NB4 (cell line): Measurements from ENCODE around the gene CYP4V2.

Experiments
- DNase-seq: peaks from one replicate; pipeline ENCODE4 v3.0.0; 2010; ENCODE audit warnings: low read depth
- H3K4me3 ChIP-seq: one replicate; pipeline ENCODE4 v1.5.1; 2011; ENCODE audit warnings: mild to moderate bottlenecking, low read depth, low read length, moderate library complexity
- CTCF ChIP-seq: IDR thresholded peaks from one replicate; pipeline ENCODE4 v1.5.1; 2012; ENCODE audit warnings: low read depth, low read length
- MAX ChIP-seq: IDR thresholded peaks from 2 replicates; pipeline ENCODE4 v1.6.1; 2011; ENCODE audit warnings: low read depth, low read length
- MYC ChIP-seq: IDR thresholded peaks from 2 replicates; pipeline ENCODE4 v1.6.1; 2011; ENCODE audit warnings: low read depth, low read length
- POLR2A ChIP-seq: IDR thresholded peaks from 2 replicates; pipeline ENCODE4 v1.6.1; 2011; ENCODE audit warnings: mild to moderate bottlenecking; ENCODE audit not compliant: insufficient read length; ENCODE audit errors: extremely low read depth

The CYP4V2 gene

DNA sequence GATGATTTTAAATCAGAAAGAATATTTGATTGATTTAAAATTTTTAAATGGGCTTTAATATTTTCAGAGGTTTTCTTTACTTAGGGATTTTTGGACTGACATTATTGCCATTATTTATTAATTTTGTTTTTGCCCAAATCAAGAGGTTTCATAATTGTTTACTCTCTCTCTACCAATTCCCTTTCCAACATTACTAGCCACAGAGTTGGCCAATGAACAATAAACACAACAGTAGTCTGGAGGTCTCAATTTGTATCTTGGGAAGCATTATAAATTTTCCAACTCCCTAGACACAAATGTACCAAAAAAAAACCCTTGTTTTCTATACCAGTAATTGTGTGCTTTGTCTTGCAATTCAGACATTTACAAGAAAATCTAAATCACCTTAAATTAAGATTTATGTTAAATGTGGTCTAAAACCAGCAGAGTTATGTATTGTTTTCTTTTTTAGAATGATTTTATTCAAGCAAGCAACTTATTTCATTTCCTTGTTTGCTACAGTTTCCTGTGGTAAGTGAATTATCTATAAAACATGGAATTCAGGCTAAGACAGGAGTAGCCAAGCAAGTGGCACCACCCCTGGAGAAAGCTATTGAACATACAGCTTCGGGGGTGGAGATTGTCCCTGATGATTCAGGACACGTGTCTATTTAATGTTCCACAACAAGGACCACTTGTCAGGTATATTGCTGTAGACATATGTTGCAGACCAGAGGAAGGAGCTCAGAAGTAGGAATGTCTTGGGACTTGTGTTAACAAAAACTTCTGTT is 36.6 kb downstream of the CYP4V2 start:
- TF ChIP-seq MAX, result no peak
- TF ChIP-seq MYC, result no peak
- TF ChIP-seq CTCF, result no peak
- no peak for TF ChIP-seq POLR2A
- DNase-seq, result no peak
- no peak overlapping the region for H3K4me3 ChIP-seq

- TF ChIP-seq CTCF, result no peak
- no peak for TF ChIP-seq MAX
- no peak for TF ChIP-seq POLR2A
- TF ChIP-seq MYC, result no peak
- no peak for DNase-seq
- no peak overlapping the region for H3K4me3 ChIP-seq
Observed at GRCh38 chr4:186228514-186228894, 37.1 kb downstream of the CYP4V2 start.

DNA sequence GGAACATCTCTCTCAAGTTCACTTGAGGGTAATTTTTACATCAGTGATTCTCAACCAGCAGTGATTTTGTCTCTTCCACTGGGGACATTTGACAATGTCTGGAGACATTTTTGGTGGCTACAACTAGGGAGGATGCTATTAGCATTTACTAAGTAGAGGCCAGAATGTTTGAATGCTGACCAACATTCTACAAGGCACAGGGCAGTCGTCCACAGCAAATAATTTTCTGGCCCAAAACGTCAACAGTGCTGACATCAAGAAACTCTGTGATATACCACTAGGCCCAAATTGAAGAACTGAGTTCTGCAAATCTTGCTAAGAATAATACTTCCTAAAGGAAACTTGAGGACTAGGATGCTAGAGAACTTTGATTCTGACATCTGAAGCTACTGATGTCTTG is 43.0 kb downstream of the CYP4V2 start:
- TF ChIP-seq MYC (no peak), MAX (no peak), POLR2A (no peak), CTCF (no peak)
- no peak overlapping the region for H3K4me3 ChIP-seq
- no peak for DNase-seq

GRCh38 chr4:186236126-186236525 is 44.8 kb downstream of the CYP4V2 start:
- no peak for TF ChIP-seq MYC
- TF ChIP-seq MAX, result no peak
- TF ChIP-seq POLR2A, result no peak
- no peak for TF ChIP-seq CTCF
- DNase-seq, result no peak

DNA sequence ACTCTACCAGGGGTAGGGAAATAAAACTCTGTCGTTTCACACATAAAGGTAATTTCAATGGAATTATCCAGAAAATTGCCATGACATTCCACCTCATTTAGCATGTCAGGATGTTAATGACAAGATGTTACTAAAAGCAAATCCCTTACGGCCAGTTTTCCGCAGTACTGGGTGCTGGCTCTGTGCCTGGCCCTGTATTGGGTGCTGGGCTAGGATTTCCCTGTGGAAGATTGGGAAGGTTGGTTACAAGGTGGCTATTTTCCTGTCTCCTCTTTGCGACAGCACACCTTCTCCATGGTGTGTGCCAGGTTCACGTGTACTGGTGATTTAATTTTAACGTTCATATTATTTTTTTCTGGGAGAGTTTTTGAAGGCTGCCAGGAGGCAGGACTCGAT is 49.1 kb downstream of the CYP4V2 start:
- no peak overlapping the region for H3K4me3 ChIP-seq
- DNase-seq, result no peak
- no peak for TF ChIP-seq MAX
- TF ChIP-seq POLR2A, result no peak
- TF ChIP-seq MYC, result no peak
- TF ChIP-seq CTCF, result no peak

More at GRCh38 chr4:186236126-186236525, 44.8 kb downstream of the CYP4V2 start:
- no peak overlapping the region for H3K4me3 ChIP-seq
